ENCODE data around the gene EHD4.

Gene EHD4

DNA sequence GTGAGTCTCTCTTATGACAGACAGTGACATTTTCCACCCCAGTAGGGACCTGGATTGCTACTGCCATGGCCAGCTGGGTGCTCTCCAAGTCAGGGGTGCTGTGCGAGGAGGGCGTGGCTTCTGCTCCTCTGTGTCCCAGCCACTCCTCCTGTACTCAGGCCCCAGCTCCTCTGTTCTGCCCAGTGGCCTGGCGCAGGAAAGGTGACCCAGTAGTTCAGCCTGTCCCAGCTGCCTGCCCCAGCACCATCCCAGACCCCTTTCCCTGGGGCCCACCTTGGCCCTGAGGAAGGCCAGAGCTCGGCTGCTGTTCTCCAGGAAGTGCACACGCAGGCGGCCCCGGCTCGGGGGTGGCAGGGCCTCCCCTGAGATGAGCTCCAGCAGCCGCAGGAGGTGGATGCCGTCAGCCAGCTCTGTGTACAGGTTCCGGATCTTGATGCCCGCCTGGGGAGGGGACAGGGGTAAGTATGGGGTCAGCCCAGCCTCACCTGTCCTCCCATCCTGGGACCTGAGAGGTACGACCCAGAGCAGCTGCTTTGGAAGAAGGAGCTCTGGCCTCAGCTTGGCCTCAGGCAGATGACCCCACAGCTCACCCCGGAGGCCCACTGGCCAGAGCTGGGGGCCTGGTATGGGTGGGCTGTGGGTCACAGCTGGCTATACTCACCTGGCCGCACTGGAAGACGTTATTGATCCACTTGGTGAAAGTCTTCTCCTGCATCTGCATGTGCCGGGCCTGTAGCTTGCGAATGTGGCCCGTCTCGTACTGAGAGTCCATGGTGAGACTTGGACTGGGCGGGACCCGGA, 79.5 kb downstream of the EHD4 start:
- peak; percentile 22 for DNase-seq

DNA sequence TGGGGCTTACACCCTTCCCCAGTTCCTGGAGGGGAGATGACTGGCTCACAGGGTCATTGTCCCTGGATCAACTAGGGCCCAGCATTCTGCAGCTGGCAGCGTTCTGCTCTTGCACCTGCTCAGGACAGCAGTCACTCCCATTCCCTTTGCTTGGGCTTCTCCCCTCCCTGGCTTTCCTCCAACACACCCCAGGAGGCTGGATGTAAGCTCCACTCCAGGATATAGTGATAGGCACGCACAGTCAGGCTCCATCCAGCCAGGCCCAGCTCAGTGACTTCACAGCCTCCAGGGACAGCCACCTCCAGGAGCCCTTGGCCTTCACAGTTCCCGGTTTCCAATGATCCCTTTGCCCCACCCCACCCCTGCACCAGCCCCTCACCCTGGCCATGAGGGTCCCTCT, 80.4 kb downstream of the EHD4 start:
- no peak for DNase-seq

GRCh38 chr15:41891226-41891625, 81.1 kb downstream of the EHD4 start:
- no peak for DNase-seq

- no peak for DNase-seq
Observed at GRCh38 chr15:41890050-41890690, 82.2 kb downstream of the EHD4 start.

DNA sequence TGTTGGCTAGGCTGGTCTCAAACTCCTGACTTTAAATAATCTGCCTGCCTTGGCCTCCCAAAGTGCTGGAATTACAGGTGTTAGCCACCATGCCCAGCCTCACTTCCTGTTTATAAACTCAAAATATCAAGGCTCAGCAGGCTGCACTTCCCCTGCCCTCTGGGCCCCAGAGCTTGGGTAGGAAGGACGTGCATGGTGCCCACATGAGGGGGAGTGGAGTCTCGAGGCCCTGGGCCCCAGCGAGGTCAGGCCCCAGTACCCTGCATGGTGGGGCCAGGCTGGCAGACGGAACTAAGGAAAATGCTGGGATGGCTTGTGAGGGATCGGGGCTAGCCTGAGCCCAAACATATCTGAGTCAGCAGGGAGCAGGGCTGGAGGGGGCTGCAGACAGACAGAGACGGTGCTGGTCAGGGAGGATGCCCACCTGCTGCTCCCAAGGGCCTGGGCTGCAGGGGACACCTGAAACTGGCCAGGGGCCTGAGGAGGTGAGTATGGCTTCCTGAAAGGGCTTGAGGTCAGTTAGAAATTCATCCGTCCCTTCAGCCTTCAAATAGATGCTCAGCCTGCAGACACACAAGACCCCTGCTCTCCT, 83.6 kb downstream of the EHD4 start:
- DNase-seq: no peak

- DNase-seq: no peak
Observed at GRCh38 chr15:41887893-41888292, 84.5 kb downstream of the EHD4 start.

DNA sequence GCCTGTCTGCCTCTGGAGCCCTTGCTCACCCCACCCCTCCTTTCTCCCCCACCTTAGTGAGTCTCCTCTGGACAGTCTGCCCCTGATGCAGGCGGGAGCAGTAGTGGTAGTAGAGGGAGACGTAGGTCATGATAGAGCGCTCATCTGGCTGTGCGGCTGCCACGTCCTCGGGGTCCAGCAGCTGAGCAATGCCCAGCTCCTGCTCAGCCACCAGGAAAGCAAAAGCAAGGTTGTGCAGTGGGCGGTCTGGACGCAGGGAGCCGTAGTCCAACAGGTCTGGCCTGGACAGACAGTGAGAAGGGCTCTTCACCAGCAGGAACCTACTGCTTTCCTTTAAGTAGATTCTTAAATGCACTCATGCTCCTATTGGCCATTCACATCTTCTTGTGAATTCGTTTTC, 85.2 kb downstream of the EHD4 start:
- DNase-seq: no peak

DNA sequence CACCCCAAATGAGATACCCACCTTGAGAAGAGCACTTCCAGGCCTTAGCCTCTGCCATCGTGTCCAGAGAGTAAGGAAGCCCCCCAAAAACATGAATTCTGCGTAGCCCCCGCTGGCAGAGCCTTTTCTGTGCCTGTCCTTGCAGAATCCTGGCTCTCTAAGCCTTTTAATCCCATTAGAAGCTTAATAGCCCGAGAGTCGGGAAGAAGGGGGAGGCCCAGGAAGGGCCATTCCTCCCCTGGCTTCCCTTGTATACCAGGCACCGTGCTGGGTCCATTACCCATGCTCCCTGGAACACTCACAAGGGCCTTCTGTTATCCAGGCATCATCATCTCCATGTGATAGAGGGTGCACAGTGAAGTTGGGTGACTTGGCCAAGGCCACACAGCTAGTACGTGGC, 85.6 kb downstream of the EHD4 start:
- DNase-seq: no peak

- DNase-seq: no peak
Observed at GRCh38 chr15:41885841-41886240, 86.5 kb downstream of the EHD4 start.

- no peak for DNase-seq
Observed at GRCh38 chr15:41885321-41885720, 87.0 kb downstream of the EHD4 start.

- DNase-seq: no peak
Observed at GRCh38 chr15:41884458-41884857, 87.9 kb downstream of the EHD4 start.

DNA sequence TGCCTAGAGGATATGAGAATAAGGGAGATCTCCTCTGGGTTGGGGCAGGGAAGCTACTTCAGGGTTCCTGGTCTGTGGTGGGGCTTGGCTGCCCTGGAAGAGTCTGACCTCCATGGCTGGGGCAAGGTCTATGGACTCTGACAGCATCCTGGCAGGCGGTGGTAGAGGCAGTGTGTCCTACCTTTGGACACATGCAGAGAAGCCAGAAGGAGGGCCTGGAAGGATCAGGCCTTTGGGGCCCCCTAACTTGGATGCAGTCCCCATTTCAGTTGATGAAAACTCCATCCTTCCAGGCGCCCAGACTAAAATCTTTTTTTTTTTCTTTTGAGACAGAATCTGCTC, 88.9 kb downstream of the EHD4 start:
- DNase-seq: no peak

GRCh38 chr15:41882689-41883483, 89.5 kb downstream of the EHD4 start:
- DNase-seq: no peak

DNA sequence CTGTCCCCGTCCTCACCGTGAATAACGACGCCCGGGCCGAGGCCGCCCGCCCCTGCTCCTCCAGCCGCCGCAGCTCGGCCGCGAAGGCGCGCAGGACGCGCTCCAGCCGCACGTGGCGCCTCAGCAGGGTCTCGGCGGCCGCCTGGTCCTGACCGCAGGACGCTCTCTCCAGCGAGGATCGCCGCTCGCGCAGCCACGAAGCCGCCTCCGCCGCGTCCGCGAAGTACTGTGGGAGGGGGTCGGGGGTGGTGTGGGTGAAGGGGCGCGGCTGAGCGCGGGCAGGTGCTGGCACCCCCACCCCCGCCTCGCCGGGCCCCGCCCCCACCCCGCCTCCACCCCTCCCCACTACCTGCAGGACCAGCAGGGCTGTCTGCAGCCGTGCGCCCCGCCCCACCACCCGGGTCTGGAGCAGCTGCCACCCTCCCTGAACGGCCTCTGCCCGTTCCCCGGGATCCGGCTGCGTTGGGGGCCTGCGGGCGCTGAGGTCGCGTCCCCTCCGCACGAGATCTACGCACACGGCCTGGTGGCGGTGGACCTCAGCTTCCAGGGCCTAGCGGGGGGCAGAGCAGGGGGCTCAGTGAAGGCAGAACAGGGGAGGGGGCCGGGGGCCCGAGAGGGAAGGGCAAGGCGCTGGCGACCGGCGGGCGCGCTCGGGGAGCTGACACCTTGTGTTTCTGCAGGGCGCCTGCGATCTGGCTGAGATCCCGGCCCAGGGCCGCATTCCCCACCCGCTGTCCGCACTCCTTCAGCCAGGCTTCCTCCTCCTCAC, 90.3 kb downstream of the EHD4 start:
- no peak for DNase-seq

DNA sequence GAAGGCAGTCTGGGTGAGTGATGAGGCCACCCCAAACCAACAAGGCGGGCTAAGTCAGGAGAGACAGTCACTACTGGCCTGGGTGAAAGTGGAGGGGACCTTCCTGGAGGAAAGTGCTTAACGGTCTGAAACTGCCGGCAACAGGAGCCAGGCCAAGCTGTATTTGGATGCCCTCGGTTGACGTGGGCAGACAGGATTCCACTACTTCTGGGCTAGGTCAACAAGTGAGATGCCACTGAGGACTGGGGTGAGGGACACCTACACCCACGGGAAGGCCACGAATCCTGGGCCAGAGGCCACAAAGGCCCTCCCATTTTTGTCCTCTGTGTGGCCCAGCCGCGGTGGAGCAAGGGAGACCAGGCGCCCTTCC, 90.8 kb downstream of the EHD4 start:
- no peak for DNase-seq

- no peak for DNase-seq
Observed at GRCh38 chr15:41881086-41881485, 91.3 kb downstream of the EHD4 start.

DNA sequence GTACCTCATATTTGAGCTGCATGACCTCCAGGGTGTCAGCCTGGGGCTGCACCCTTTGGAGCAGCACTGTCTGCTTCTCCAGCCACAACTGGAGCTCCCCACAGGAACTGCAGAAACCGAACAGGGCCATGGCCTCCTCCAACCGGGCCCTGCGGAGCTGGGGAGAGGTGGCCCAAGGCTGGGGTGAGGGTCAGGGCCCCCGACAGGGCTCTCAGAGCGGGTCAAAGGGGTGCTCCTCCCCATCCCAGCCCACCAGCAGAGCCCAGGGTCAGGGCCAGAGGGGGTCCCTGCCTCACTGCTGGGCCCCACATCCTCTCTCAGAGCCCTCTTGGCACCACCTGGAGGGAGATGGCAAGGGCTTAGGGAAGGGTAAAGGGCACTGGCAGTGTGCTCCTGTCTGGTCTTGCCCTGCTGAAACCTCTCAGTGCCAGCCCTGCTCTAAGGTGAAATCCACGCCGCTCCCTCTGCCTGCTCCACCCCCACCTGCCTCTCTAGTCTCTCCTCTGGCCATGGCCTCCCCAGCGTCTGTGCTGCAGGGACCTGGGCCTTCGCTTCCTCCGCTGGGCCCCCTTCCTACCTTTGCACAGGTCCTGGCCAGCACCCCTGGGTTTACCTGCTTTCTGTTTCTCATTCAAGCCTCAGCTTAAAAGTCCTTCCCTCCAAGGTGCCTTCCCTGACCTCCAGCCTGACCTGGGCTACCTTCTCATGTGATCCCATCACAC, 92.0 kb downstream of the EHD4 start:
- DNase-seq: no peak

GRCh38 chr15:41879321-41879845, 93.0 kb downstream of the EHD4 start:
- no peak for DNase-seq

DNA sequence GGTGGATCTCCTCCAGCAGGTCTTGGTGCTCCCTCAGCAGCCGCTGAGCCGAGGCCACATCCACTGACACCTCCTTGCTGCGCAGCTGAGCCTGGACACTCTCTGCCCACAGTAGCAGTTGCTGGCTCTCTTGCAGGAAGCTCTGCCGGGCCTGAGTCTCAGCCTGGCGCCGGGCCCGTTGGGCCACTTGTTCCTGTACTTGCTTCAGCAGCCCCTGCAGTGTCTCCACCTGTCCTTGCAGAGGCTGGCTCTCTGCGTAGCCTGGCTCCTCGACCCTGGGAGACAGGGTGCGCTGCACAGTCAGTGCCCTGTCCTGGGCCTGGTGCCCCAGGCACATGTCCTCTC, 94.0 kb downstream of the EHD4 start:
- no peak for DNase-seq

DNA sequence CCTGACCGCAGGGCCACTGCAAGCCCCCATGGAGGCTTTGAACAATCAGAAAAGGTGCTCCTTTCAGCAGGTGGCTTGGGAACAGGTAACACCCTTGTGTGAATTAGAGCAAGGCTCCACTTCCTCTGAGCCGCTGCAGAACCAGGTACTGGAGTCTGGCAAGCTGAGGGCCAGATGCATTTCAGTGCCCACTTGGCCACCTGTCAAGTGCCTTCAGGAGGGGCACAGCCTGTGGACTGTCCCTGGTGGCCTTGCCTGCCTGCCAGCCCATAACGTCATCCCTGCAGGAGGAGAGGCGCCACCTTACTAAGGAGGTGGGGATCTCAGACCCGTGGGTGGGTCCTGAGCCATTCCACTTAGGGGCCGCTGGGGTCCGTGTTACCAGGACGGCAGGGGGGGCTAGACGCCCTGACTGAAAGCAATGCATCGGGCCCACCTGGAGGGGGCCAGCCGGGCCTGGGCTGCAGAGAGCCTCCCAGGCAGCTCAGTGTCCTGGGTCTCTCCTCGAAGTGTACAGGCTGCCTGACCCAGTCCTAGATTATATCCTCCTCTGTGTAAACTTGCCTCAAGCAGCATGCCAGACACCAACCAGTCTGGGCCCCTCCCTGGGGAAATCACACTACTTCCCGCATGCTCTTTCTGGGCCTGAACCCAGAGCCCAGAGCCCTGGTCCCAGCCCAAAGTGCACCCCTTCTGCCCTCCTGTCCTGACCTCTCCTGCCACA, 94.6 kb downstream of the EHD4 start:
- DNase-seq: no peak

DNA sequence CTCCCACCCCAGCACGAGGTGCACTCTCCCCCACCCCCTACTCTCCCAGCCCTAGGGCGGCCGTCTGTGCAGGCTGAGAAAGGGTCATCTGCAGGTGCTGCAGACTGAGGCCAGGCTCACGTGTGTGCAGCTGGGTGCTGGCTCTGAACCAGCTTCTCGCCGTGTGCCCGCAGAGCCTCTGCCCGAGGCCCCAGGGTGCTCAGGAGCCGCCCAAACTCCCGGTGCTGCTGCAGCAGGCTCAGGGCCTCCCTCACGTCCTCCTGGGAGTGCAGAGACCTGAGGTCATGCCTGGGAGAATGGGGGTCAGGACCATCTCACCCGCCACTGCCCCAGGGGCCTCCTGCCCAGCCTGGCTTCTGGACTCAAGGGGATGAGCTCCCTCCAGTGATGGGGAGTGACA, 95.7 kb downstream of the EHD4 start:
- DNase-seq: no peak
